ENCODE results near the gene EFHC2.
"Not testable (repeated sequence)": the region's sequence is repeated elsewhere in the genome, so short reads cannot be mapped to it uniquely, and the experiment has no call there.

EFHC2 gene

GRCh38 chrX:44202596-44202995 lies 140.9 kb downstream of the EFHC2 start:
- DNase-seq (ENCODE audit: insufficient read length, low spot score) (no peak), FAIRE-seq (no peak)
- no peak for TF ChIP-seq CTCF (IDR thresholded peaks at IDR 0.05; ENCODE audit: insufficient read depth, missing control alignments)

- TF ChIP-seq CTCF (IDR thresholded peaks at IDR 0.05; ENCODE audit: insufficient read depth, missing control alignments), result no peak
- DNase-seq (ENCODE audit: insufficient read length, low spot score), result no peak
- no peak for FAIRE-seq
These were observed 154.4 kb downstream of the EFHC2 start for GRCh38 chrX:44189116-44189515.

GRCh38 chrX:44187915-44188314 lies 155.6 kb downstream of the EFHC2 start:
- DNase-seq (ENCODE audit: insufficient read length, low spot score); FAIRE-seq: not testable (repeated sequence)

- FAIRE-seq (no peak), DNase-seq (ENCODE audit: insufficient read length, low spot score) (no peak)
- no peak for TF ChIP-seq CTCF (IDR thresholded peaks at IDR 0.05; ENCODE audit: insufficient read depth, missing control alignments)
These were observed 160.1 kb downstream of the EFHC2 start for GRCh38 chrX:44183329-44183728.

- FAIRE-seq (no peak), DNase-seq (ENCODE audit: insufficient read length, low spot score) (no peak)
- TF ChIP-seq CTCF (IDR thresholded peaks at IDR 0.05; ENCODE audit: insufficient read depth, missing control alignments), result no peak
These were observed 165.0 kb downstream of the EFHC2 start for GRCh38 chrX:44178274-44179053.

GRCh38 chrX:44175455-44175854 lies 168.0 kb downstream of the EFHC2 start:
- DNase-seq (ENCODE audit: insufficient read length, low spot score) (no peak), FAIRE-seq (no peak)
- no peak for TF ChIP-seq CTCF (IDR thresholded peaks at IDR 0.05; ENCODE audit: insufficient read depth, missing control alignments)

- DNase-seq (ENCODE audit: insufficient read length, low spot score), result no peak
- FAIRE-seq, result no peak
- no peak for TF ChIP-seq CTCF (IDR thresholded peaks at IDR 0.05; ENCODE audit: insufficient read depth, missing control alignments)
These were observed 169.4 kb downstream of the EFHC2 start for GRCh38 chrX:44174061-44174460.
